CD4-positive, alpha-beta memory T cell (primary cell): ENCODE results near the gene ITPA. TPM values are rescaled to one million over a fixed set of nuclear protein-coding genes. Genes with fewer than 3 reads are reported as not detected.

ENCODE experiments used
- CTCF ChIA-PET: fragments of 350-600 bp; sonication (Branson Sonifier 250); formaldehyde crosslinking; loops from one replicate; lab custom pipeline; 2021; ENCODE audit warnings: inconsistent platforms; ENCODE audit not compliant: partially characterized antibody; lab: Charles Lee
- POLR2A ChIA-PET: fragments of 350-600 bp; sonication (Branson Sonifier 250); formaldehyde crosslinking; loops from one replicate; lab custom pipeline; 2021; ENCODE audit not compliant: partially characterized antibody; lab: Charles Lee
- DNase-seq, 5 donors: peaks; one replicate each; pipeline versions ENCODE4 v3.0.0 to v3.0.0-alpha.2; 2020 to 2022; ENCODE audit warnings: mixed read lengths in 1 of 5
- H3K27ac ChIP-seq: one replicate; pipeline ENCODE4 v1.7.0; 2013; ENCODE audit warnings: low read depth, low read length
- H3K27me3 ChIP-seq: 2 replicates; pipeline ENCODE4 v1.7.0; 2013; ENCODE audit warnings: mild to moderate bottlenecking, low read length, moderate library complexity; ENCODE audit not compliant: insufficient read depth
- H3K36me3 ChIP-seq: 2 replicates; pipeline ENCODE4 v1.7.0; 2013; ENCODE audit warnings: mild to moderate bottlenecking, low read length, moderate library complexity; ENCODE audit not compliant: insufficient read depth
- H3K4me1 ChIP-seq: 2 replicates; pipeline ENCODE4 v1.7.0; 2013; ENCODE audit warnings: mild to moderate bottlenecking, low read length, moderate library complexity; ENCODE audit not compliant: insufficient read depth
- H3K4me3 ChIP-seq, 2 donors: one replicate each; pipeline ENCODE4 v1.7.0; 2013; ENCODE audit warnings: low read length in 2 of 2, mild to moderate bottlenecking in 1 of 2
- H3K9me3 ChIP-seq, 2 donors: one replicate each; pipeline ENCODE4 v1.7.0; 2013; ENCODE audit warnings: low read length in 2 of 2, control low read depth in 1 of 2; ENCODE audit not compliant: control insufficient read depth in 1 of 2
- H3K27ac Mint-ChIP-seq, 7 donors: one replicate each; pipeline ENCODE4 v1.8.0; 2020 to 2021; ENCODE audit warnings: mixed read lengths in 7 of 7, mild to moderate bottlenecking in 6 of 7, inconsistent platforms in 3 of 7, moderate library complexity in 3 of 7
- H3K27me3 Mint-ChIP-seq, 2 donors: one replicate each; pipeline ENCODE4 v1.8.0; 2020 to 2021; ENCODE audit warnings: mixed read lengths in 2 of 2
- H3K36me3 Mint-ChIP-seq, 2 donors: one replicate each; pipeline ENCODE4 v1.8.0; 2020 to 2021; ENCODE audit warnings: mixed read lengths in 2 of 2, inconsistent platforms in 1 of 2, mild to moderate bottlenecking in 1 of 2
- H3K4me1 Mint-ChIP-seq, 4 donors: one replicate each; pipeline ENCODE4 v1.8.0; 2020 to 2021; ENCODE audit warnings: mixed read lengths in 4 of 4, mild to moderate bottlenecking in 1 of 4
- H3K4me3 Mint-ChIP-seq, 8 donors: one replicate each; pipeline ENCODE4 v1.8.0; 2020 to 2021; ENCODE audit warnings: mixed read lengths in 8 of 8, mild to moderate bottlenecking in 7 of 8, moderate library complexity in 6 of 8, inconsistent platforms in 3 of 8
- H3K9me3 Mint-ChIP-seq, 8 donors: one replicate each; pipeline ENCODE4 v1.8.0; 2020 to 2021; ENCODE audit warnings: mixed read lengths in 8 of 8, mild to moderate bottlenecking in 5 of 8, inconsistent platforms in 3 of 8, moderate library complexity in 1 of 8
- intact Hi-C: fragments of 100-400 bp; cut with micrococcal nuclease; formaldehyde crosslinking; loops from one replicate; pipeline ENCODE4 v1.15.1; 2023
- polyA plus RNA-seq, 2 donors: library from polyadenylated mRNA; unstranded; fragments of 300-500 nt; fragmentation: Illumina TruSeq; gene quantifications; one replicate each; pipeline ENCODE4 v1.2.3, GENCODE V29; 2021
- total RNA-seq, 2 experiments: library from RNA; stranded (reverse); gene quantifications; one replicate each; pipeline ENCODE4 v1.2.3, GENCODE V29; 2021

The ITPA gene
- total and polyA plus RNA-seq, 4 experiments from 2014 or later = 46.7 to 75.9 (median 47.4) TPM

DNA sequence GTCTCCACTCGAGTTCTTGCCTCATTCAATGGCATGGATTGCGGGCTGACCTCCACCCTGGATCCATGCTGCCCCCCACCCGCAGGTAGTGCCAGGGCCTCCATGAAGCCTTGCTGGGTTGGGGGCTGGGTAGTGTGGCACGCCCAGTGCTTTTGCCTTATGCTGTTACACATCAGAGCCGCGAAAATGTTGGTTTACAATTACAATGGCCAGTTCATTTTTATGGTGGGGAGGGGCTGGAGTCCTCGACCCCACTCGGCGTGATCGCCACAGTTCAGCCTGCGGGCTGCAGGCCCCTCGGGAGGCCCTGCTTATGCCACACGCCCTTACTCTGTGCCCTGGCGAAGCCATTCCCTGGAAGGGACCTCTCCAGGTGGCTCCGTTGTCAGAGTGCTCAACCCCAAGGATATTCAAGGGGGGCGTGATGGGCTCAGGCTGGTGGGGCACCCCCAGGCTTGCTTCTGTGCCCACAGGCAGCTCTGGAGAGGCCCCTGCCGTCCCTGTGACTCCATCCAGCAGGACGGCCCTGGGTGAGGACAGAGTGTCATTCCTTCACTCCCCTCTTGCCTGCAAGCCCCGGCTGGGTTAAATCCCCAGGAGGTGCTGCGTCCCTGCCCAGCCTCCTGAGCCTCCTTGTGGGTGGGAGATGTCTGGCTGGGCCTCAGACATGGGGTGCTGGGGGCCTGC lies 14.8 kb downstream of the ITPA start:
- no peak for DNase-seq
- Mint-ChIP-seq H3K4me3 (no peak overlapping the region), H3K36me3 (peaks cover 8 to 11% of the 10 kb centered on the region in 2 donors), H3K27me3 (no peaks in the 10 kb centered on the region), H3K4me1 (peaks cover 0 to 13% (median 3%) of the 10 kb centered on the region in 4 donors), H3K27ac (no peak overlapping the region), H3K9me3 (no peaks in the 10 kb centered on the region)
- Histone ChIP-seq H3K36me3 (peaks cover 17% of the 10 kb centered on the region), H3K27me3 (no peaks in the 10 kb centered on the region), H3K4me3 (no peak overlapping the region), H3K27ac (no peak overlapping the region), H3K9me3 (no peaks in the 10 kb centered on the region), H3K4me1 (peaks cover 5% of the 10 kb centered on the region)
- intact Hi-C loops = no loop called here
- ChIA-PET POLR2A (interaction anchor here (0.9 to 1.8 kb wide), 4 partner anchors 14 to 131 kb away, joined by 3 to 7 read pairs (median 4); partner anchors contain the start of genes ITPA and SLC4A11), CTCF (interaction anchor here (1.4 kb wide), 1 partner anchor 170 kb away, joined by 3 read pairs; no protein-coding TSS in a partner anchor)

DNA sequence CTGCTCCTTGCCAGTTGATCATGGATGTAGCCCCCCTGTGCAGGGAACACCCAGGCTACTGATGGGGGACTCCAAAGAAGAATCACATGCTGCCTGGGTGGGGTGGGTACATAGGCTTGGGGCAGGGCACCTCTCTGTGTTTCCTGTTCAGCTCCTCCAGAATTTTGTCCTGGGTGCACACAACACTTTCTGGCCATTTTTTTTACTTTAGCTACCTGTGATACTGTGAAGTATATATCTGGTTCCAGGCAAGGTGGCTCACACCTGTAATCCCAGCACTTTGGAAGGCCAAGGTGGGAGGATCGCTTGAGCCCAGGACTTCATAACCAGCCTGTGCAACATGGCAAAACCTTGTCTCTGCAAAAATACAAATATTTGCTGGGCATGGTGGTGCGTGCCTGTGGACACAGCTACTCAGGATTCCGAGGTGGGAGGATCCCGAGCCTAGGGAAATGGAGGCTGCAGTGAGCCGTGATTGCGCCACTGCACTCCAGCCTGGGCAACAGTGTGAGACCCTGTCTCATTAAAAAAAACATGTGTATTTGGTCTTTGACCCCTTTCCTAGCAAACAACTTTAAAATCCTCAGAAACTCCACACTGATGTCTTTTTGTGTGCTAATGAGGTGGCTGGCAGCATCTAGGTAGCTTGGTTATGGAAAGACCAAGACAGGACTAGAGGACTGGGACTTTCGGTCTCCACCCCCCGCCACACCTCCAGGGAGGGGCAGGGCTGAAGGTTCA lies 15.6 kb downstream of the ITPA start:
- Histone ChIP-seq H3K27me3 (no peaks in the 10 kb centered on the region), H3K36me3 (peaks cover 17% of the 10 kb centered on the region), H3K4me1 (peaks cover 5% of the 10 kb centered on the region), H3K9me3 (no peaks in the 10 kb centered on the region), H3K27ac (no peak overlapping the region), H3K4me3 (no peak overlapping the region)
- H3K27ac Mint-ChIP-seq = peak overlapping the region in 2 of 7 donors; percentile 18 to 48
- POLR2A ChIA-PET = interaction anchor here (0.9 to 1.0 kb wide), 2 partner anchors 16 to 131 kb away, joined by 3 read pairs; partner anchors contain the start of gene ITPA
- DNase-seq = no peak
- no peak overlapping the region for H3K4me3 Mint-ChIP-seq
- peaks cover 8 to 11% of the 10 kb centered on the region in 2 donors for H3K36me3 Mint-ChIP-seq
- H3K4me1 Mint-ChIP-seq = peaks cover 0 to 13% (median 3%) of the 10 kb centered on the region in 4 donors
- CTCF ChIA-PET = interaction anchor here (1.4 kb wide), 1 partner anchor 171 kb away, joined by 3 read pairs; no protein-coding TSS in a partner anchor
- intact Hi-C loops = no loop called here
- no peaks in the 10 kb centered on the region for H3K27me3 Mint-ChIP-seq
- H3K9me3 Mint-ChIP-seq = no peaks in the 10 kb centered on the region

DNA sequence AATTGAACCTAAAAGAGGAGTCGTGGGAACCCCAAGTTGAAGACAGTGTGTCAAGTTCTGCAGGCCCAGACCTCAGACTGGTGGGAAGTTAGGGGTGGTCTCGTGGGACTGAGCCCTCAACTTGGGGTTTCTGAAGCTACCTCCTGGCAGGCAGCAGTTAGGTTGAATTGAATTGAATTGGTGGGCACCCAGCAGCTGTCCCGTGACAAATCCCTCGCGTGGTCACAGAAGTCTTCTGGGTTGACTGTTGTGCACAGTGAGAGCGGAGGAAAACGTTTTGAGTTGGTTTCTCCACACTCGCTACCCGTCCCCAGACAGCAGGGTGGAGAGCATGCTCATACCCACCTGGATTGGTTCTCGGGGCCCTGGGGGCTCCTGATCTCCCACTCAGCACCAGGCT lies 16.8 kb downstream of the ITPA start:
- no peak for DNase-seq
- peak overlapping the region in 1 of 7 donors; percentile 13 for H3K27ac Mint-ChIP-seq
- no peaks in the 10 kb centered on the region for H3K27me3 Mint-ChIP-seq
- intact Hi-C loops = no loop called here
- Histone ChIP-seq H3K4me1 (peaks cover 5% of the 10 kb centered on the region), H3K36me3 (peaks cover 7% of the 10 kb centered on the region), H3K27ac (no peak overlapping the region), H3K4me3 (no peak overlapping the region), H3K9me3 (no peaks in the 10 kb centered on the region), H3K27me3 (no peaks in the 10 kb centered on the region)
- H3K9me3 Mint-ChIP-seq = no peaks in the 10 kb centered on the region
- H3K4me3 Mint-ChIP-seq = no peak overlapping the region
- H3K4me1 Mint-ChIP-seq = peaks cover 0 to 13% (median 3%) of the 10 kb centered on the region in 4 donors
- ChIA-PET CTCF (no interaction called here), POLR2A (no interaction called here)
- H3K36me3 Mint-ChIP-seq = peaks cover 5 to 8% of the 10 kb centered on the region in 2 donors

DNA sequence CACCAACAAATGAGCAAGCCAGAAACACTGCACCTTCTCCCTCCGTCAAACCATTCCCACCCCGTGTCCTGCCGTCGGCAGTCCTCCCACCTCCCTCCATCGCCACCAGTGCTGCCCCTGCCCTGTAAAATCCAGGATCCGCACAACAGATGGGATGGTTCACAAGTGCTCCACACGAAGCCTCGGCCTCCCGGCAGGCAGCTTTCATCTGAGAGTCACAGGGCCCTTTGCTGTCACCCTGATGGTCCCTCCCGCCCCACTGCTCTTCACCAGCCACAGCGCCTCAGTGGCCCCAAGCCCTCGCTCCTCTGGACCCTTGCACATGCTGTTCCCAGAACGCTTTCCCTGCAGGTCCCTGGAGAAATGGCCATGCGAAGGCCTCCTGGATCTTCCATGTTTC lies 17.6 kb downstream of the ITPA start:
- H3K36me3 ChIP-seq = no peaks in the 10 kb centered on the region
- no peaks in the 10 kb centered on the region for H3K9me3 Mint-ChIP-seq
- no peak overlapping the region for H3K4me3 Mint-ChIP-seq
- POLR2A ChIA-PET = no interaction called here
- no peak overlapping the region for H3K4me3 ChIP-seq
- H3K4me1 Mint-ChIP-seq = peaks cover 0 to 8% (median 2%) of the 10 kb centered on the region in 4 donors
- no peaks in the 10 kb centered on the region for H3K9me3 ChIP-seq
- H3K27me3 Mint-ChIP-seq = no peaks in the 10 kb centered on the region
- no peak overlapping the region for H3K27ac ChIP-seq
- no peaks in the 10 kb centered on the region for H3K27me3 ChIP-seq
- intact Hi-C loops = no loop called here
- H3K27ac Mint-ChIP-seq = peak overlapping the region in 1 of 7 donors; percentile 48
- H3K4me1 ChIP-seq = peaks cover 5% of the 10 kb centered on the region
- no peak for DNase-seq
- H3K36me3 Mint-ChIP-seq = peaks cover 0 to under 1% of the 10 kb centered on the region in 2 donors
- CTCF ChIA-PET = no interaction called here

DNA sequence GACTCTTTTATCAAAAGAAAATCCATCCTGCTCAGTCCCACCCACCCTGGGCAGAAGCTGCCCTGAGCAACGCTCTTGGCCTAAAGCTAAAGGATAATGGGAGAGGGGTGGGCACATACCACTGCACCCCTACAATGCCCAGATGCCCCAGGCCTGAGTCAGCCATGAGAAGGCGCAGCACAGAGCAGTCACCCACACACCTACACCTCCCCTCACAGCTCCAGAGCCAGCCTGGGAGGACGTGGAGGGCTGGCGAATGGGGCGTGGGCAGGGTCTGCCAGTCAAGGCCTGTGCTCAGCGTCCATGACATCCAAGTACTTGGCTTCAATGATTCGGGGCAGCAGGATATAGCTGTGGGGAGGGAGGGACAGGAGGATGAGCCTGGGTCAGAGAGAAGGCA lies 18.2 kb downstream of the ITPA start:
- DNase-seq = no peak
- H3K36me3 Mint-ChIP-seq = no peaks in the 10 kb centered on the region
- no peaks in the 10 kb centered on the region for H3K9me3 ChIP-seq
- peak overlapping the region in 1 of 7 donors; percentile 48 for H3K27ac Mint-ChIP-seq
- no peak overlapping the region for H3K4me3 Mint-ChIP-seq
- intact Hi-C loops = no loop called here
- CTCF ChIA-PET = interaction anchor here (1.3 kb wide), 1 partner anchor 8 kb away, joined by 4 read pairs; no protein-coding TSS in a partner anchor
- H3K9me3 Mint-ChIP-seq = no peaks in the 10 kb centered on the region
- H3K36me3 ChIP-seq = no peaks in the 10 kb centered on the region
- H3K4me3 ChIP-seq = no peak overlapping the region
- POLR2A ChIA-PET = no interaction called here
- peaks cover 0 to 8% (median 2%) of the 10 kb centered on the region in 4 donors for H3K4me1 Mint-ChIP-seq
- H3K4me1 ChIP-seq = peaks cover 5% of the 10 kb centered on the region
- no peak overlapping the region for H3K27ac ChIP-seq
- no peaks in the 10 kb centered on the region for H3K27me3 Mint-ChIP-seq
- no peaks in the 10 kb centered on the region for H3K27me3 ChIP-seq

DNA sequence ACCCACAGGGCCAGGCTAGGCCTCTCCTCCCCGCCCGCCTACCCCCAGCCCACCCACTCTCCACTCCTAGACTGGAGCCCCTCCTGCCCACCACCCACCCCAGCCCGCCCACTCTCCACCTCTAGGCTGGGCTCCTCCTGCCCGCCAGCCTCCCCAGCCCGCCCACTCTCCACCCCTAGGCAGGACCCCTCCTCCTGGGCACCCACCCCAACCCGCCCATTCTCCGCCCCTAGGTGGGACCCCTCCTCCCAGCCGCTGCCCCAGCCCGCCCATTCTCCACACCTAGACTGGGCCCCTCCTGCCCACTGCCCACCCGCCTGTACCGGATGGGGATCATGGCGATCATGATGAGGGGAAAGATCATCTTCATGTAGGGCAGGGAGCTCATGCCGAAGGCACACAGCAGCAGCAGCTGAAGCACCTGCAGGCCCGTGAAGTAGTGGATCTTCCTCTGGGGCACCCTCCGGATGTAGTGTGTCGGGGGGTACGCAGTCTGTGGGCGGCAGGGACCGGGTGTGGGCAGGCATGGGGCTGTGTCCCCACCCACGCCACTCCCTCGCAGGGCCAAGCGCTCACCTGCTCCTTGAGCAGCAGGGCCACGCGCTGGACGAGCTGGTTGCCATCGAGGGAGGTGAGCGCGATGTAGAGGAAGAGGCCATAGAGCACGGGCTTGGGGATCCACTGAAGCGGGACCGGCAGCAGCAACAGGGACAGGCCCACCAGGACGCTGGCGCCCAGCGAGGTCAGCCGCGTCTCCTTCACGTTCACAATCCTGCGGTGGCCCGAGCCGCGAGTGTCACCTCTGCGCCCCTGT lies 18.8 kb downstream of the ITPA start:
- peaks cover 0 to 3% (median under 1%) of the 10 kb centered on the region in 4 donors for H3K4me1 Mint-ChIP-seq
- Histone ChIP-seq H3K9me3 (no peaks in the 10 kb centered on the region), H3K4me1 (peaks cover 2% of the 10 kb centered on the region), H3K36me3 (no peaks in the 10 kb centered on the region), H3K4me3 (no peak overlapping the region), H3K27ac (no peak overlapping the region), H3K27me3 (no peaks in the 10 kb centered on the region)
- intact Hi-C loops = no loop called here
- H3K27ac Mint-ChIP-seq = no peak overlapping the region
- ChIA-PET CTCF (interaction anchor here (1.3 kb wide), 1 partner anchor 9 kb away, joined by 4 read pairs; no protein-coding TSS in a partner anchor), POLR2A (no interaction called here)
- no peak for DNase-seq
- no peaks in the 10 kb centered on the region for H3K9me3 Mint-ChIP-seq
- H3K27me3 Mint-ChIP-seq = no peaks in the 10 kb centered on the region
- no peaks in the 10 kb centered on the region for H3K36me3 Mint-ChIP-seq
- no peak overlapping the region for H3K4me3 Mint-ChIP-seq
